Hepatocyte (in vitro differentiated cells): ENCODE data around the gene TGM3. TPM values are rescaled to one million over a fixed set of nuclear protein-coding genes. Genes with fewer than 3 reads are reported as not detected.

ENCODE experiments used
- DNase-seq: peaks from one replicate; pipeline ENCODE4 v3.0.0-alpha.2; 2016; ENCODE audit warnings: low spot score
- H2AFZ ChIP-seq: fragments of 200-600 bp; sonication (generic); 2 replicates; pipeline ENCODE4 v1.6.0; 2016; ENCODE audit warnings: antibody characterized with exemption, mild to moderate bottlenecking
- H3K27ac ChIP-seq: fragments of 200-600 bp; sonication (generic); 2 replicates; pipeline ENCODE4 v1.5.1; 2016; ENCODE audit warnings: mild to moderate bottlenecking
- H3K27me3 ChIP-seq: fragments of 200-600 bp; sonication (generic); 2 replicates; pipeline ENCODE4 v1.6.1; 2016
- H3K36me3 ChIP-seq: fragments of 200-600 bp; sonication (generic); replicated peaks from 2 replicates; pipeline ENCODE4 v1.5.1; 2016; ENCODE audit warnings: low read depth; ENCODE audit not compliant: insufficient read depth
- H3K4me1 ChIP-seq: fragments of 200-600 bp; sonication (generic); 2 replicates; pipeline ENCODE4 v1.5.1; 2016; ENCODE audit warnings: mild to moderate bottlenecking, moderate library complexity; ENCODE audit not compliant: insufficient read depth
- H3K4me2 ChIP-seq: fragments of 200-600 bp; sonication (generic); 2 replicates; pipeline ENCODE4 v1.6.0; 2016
- H3K4me3 ChIP-seq: fragments of 200-600 bp; sonication (generic); 2 replicates; pipeline ENCODE4 v1.5.1; 2016; ENCODE audit warnings: mild to moderate bottlenecking
- H3K79me2 ChIP-seq: fragments of 200-600 bp; sonication (generic); 2 replicates; pipeline ENCODE4 v1.6.0; 2017; ENCODE audit warnings: mild to moderate bottlenecking
- H3K9me2 ChIP-seq: fragments of 200-600 bp; sonication (generic); replicated peaks from 2 replicates; pipeline ENCODE4 v1.6.0; 2017; ENCODE audit warnings: mild to moderate bottlenecking; ENCODE audit not compliant: insufficient read depth
- H3K9me3 ChIP-seq: fragments of 200-600 bp; sonication (generic); 2 replicates; pipeline ENCODE4 v1.5.1; 2016; ENCODE audit warnings: low read depth, mild to moderate bottlenecking
- H4K20me1 ChIP-seq: fragments of 200-600 bp; sonication (generic); 2 replicates; pipeline ENCODE4 v1.6.0; 2016; ENCODE audit warnings: mild to moderate bottlenecking; ENCODE audit not compliant: insufficient read depth, poor library complexity, severe bottlenecking
- EZH2 ChIP-seq: fragments of 200-600 bp; sonication (generic); IDR thresholded peaks from 2 replicates; pipeline ENCODE4 v1.6.1; 2016; ENCODE audit warnings: antibody characterized with exemption, mild to moderate bottlenecking, borderline replicate concordance
- EZH2phosphoT487 ChIP-seq: fragments of 200-600 bp; sonication (generic); IDR thresholded peaks from one replicate; pipeline ENCODE4 v1.6.1; 2018; ENCODE audit warnings: antibody characterized with exemption, mild to moderate bottlenecking, low read depth, moderate library complexity; ENCODE audit not compliant: unreplicated experiment, severe bottlenecking
- WGBS: methylation state at CpG from one replicate; pipeline ENCODE4 v1.1.6; 2016; ENCODE audit warnings: low lambda C conversion rate; ENCODE audit errors: missing lambda C conversion rate; 5-methylcytosine and 5-hydroxymethylcytosine counted together
- polyA plus RNA-seq: library from polyadenylated mRNA; unstranded; fragments of >200 nt; fragmentation: Nextera tagmentation; extraction: Ambion mirVana; gene quantifications from 2 replicates; pipeline ENCODE4 v1.2.1, GENCODE V29; 2016
- total RNA-seq: library from RNA; depleted of rRNA; stranded (reverse); fragments of >200 nt; gene quantifications from 2 replicates; pipeline ENCODE4 v1.2.3, GENCODE V29; 2014
- TF ChIP-seq, protein P1 (sequence below): fragments of 200-600 bp; sonication (generic); IDR thresholded peaks from 2 replicates; pipeline ENCODE4 v1.5.1; 2016; ENCODE audit warnings: antibody characterized with exemption, mild to moderate bottlenecking; ENCODE audit not compliant: poor library complexity

TGM3 gene
- total and polyA plus RNA-seq, 2 experiments from 2014 or later: 0.15 to 0.23 TPM

DNA sequence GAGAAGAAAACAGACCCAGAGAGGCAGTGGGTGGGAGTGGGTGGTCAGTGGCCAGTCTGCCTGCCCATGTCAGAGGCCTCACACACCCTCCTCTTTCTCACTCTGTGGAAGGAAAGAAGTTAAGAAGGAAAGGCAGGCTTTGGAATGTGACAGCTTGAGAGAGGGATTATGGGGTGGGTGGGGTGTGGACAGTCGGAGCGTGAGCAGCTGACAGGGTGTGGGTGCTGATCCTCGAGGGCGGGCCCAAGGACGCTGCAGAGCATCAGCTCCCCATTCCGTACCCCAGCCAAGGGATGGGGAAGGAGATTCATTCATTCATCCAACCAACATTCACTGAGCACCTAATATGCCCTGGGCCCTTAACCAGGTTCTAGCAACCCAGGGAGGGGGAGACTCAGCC is 89.7 kb downstream of the TGM3 start:
- Histone ChIP-seq H3K27ac (no peak overlapping the region), H3K4me2 (no peak overlapping the region), H3K9me2 (no peaks in the 10 kb centered on the region), H3K36me3 (no peaks in the 10 kb centered on the region), H2AFZ (no peak overlapping the region), H4K20me1 (no peaks in the 10 kb centered on the region), H3K9me3 (no peaks in the 10 kb centered on the region), H3K27me3 (no peaks in the 10 kb centered on the region), H3K4me3 (no peak overlapping the region), H3K4me1 (no peaks in the 10 kb centered on the region), H3K79me2 (no peaks in the 10 kb centered on the region)
- no peak for TF ChIP-seq EZH2
- TF ChIP-seq EZH2phosphoT487: no peak
- TF ChIP-seq, protein P1, sequence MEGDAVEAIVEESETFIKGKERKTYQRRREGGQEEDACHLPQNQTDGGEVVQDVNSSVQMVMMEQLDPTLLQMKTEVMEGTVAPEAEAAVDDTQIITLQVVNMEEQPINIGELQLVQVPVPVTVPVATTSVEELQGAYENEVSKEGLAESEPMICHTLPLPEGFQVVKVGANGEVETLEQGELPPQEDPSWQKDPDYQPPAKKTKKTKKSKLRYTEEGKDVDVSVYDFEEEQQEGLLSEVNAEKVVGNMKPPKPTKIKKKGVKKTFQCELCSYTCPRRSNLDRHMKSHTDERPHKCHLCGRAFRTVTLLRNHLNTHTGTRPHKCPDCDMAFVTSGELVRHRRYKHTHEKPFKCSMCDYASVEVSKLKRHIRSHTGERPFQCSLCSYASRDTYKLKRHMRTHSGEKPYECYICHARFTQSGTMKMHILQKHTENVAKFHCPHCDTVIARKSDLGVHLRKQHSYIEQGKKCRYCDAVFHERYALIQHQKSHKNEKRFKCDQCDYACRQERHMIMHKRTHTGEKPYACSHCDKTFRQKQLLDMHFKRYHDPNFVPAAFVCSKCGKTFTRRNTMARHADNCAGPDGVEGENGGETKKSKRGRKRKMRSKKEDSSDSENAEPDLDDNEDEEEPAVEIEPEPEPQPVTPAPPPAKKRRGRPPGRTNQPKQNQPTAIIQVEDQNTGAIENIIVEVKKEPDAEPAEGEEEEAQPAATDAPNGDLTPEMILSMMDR: no peak
- WGBS: 47% methylated on average over 5 of the region's 6 CpGs
- no peak for DNase-seq

DNA sequence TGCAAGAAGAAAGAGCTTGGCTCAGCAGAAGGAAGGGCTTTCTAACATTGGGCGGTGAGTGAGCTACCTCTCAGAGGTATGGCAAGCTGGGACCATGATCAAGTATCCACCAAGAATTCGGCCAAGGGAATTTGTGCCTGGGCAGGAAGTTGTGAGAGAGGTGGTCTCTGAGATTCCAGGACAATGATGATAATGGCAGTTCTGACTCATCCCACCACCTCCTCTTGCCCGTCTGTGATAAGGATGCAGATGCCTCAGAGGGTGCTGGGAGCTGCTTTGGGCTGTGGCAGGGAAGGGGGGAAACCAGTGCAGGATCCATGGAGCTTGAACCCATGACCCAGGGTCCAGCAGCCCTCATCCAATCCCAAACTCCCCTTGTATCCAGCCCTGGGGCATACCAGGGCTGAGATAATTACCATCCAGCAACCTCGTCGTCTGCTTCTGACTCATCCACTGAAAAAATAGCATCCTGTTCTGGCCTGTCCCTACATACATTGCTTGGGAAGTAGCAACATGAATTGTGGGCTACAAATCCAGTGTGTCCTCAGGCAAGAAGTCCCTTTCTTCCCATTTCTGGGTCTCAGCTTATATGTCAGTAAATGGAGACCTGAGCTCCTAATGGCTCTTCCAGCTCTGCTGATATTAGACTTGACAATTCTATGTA is 90.8 kb downstream of the TGM3 start:
- Histone ChIP-seq H2AFZ (no peak overlapping the region), H3K4me2 (no peak overlapping the region), H4K20me1 (no peaks in the 10 kb centered on the region), H3K36me3 (no peaks in the 10 kb centered on the region), H3K4me3 (no peak overlapping the region), H3K4me1 (no peaks in the 10 kb centered on the region), H3K27me3 (no peaks in the 10 kb centered on the region), H3K9me3 (no peaks in the 10 kb centered on the region), H3K27ac (no peak overlapping the region), H3K79me2 (no peaks in the 10 kb centered on the region), H3K9me2 (no peaks in the 10 kb centered on the region)
- TF ChIP-seq EZH2phosphoT487: no peak
- TF ChIP-seq EZH2: no peak
- TF ChIP-seq, protein P1: no peak
- 49% methylated on average over 5 of the region's 5 CpGs for WGBS
- DNase-seq: no peak

DNA sequence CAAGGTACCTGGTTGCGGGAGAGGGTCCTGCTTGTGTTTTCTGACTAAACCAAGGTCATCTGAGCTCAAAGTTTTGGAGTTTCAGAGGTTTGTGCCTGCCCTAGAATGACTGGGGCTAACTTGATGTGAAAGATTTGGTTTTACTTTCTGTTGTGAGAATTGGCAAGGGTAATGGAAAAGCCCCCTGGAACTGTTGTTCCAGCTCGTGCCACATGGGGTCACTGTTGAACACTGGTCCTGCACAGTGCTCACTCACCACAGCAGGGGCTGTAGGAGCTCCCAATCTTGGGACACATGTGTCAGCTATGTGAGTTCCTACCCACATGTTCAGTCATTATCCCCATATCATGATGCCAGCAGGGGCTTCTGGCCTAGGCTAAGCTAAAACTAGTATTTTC is 91.4 kb downstream of the TGM3 start:
- peak; percentile 23 for DNase-seq
- Histone ChIP-seq H3K4me3 (no peak overlapping the region), H3K36me3 (no peaks in the 10 kb centered on the region), H3K27ac (no peak overlapping the region), H3K27me3 (no peaks in the 10 kb centered on the region), H3K79me2 (no peaks in the 10 kb centered on the region), H4K20me1 (no peaks in the 10 kb centered on the region), H2AFZ (no peak overlapping the region), H3K4me1 (no peaks in the 10 kb centered on the region), H3K9me3 (no peaks in the 10 kb centered on the region), H3K9me2 (no peaks in the 10 kb centered on the region), H3K4me2 (no peak overlapping the region)
- TF ChIP-seq EZH2phosphoT487 (no peak), EZH2 (no peak)
- TF ChIP-seq, protein P1: peak; percentile 39
- WGBS: 41% methylated on average over 2 of the region's 2 CpGs
